Measurements from ENCODE around the gene MLYCD. TPM values are rescaled to one million over a fixed set of nuclear protein-coding genes. Genes with fewer than 3 reads are reported as not detected.

Gene MLYCD
- total and polyA plus RNA-seq, 2 experiments from 2014 or later = 3.2 to 7.2 TPM

GRCh38 chr16:83956336-83957289, 57.7 kb downstream of the MLYCD start:
- ATAC-seq (peak; percentile 84), DNase-seq (ENCODE audit: low spot score) (peak; percentile 91)
- no peaks in the 10 kb centered on the region for H4K20me1 ChIP-seq (replicated peaks; ENCODE audit: insufficient read depth)
- no peaks in the 10 kb centered on the region for H3K27me3 ChIP-seq (ENCODE audit: insufficient read depth)
- no peaks in the 10 kb centered on the region for H3K79me2 ChIP-seq (replicated peaks; ENCODE audit: insufficient read depth)
- no peak for TF ChIP-seq ZNF331 (CRISPR knock-in tag; IDR thresholded peaks at IDR 0.05; ENCODE audit: low read depth)
- TF ChIP-seq CTCF (conservative IDR thresholded peaks at IDR 0.05; ENCODE audit: low read depth in 2 of 2) = peak; percentile 79 to 97
- Mint-ChIP-seq H3K4me1 (peaks cover 9% of the 10 kb centered on the region), H3K9me3 (no peaks in the 10 kb centered on the region; the same call in 2 of the 3 replicates), H3K27me3 (ENCODE audit: insufficient read depth, low read depth, poor library complexity) (no peaks in the 10 kb centered on the region), H3K4me3 (no peak overlapping the region), H3K36me3 (ENCODE audit: low read depth) (no peaks in the 10 kb centered on the region), H3K27ac (no peak overlapping the region)
- no peak overlapping the region for H3K27ac ChIP-seq (ENCODE audit: low read depth)
- H3K4me2 ChIP-seq = no peak overlapping the region
- no peak overlapping the region for H2AFZ ChIP-seq
- H3F3A ChIP-seq (replicated peaks; ENCODE audit: low read depth) = no peaks in the 10 kb centered on the region
- no peaks in the 10 kb centered on the region for H3K9me2 ChIP-seq (ENCODE audit: insufficient read depth)
- H3K36me3 ChIP-seq (ENCODE audit: insufficient read depth) = no peaks in the 10 kb centered on the region
- H3K4me1 ChIP-seq (ENCODE audit: insufficient read depth) = no peaks in the 10 kb centered on the region
- no peak overlapping the region for H3K4me3 ChIP-seq

- DNase-seq (ENCODE audit: low spot score) (no peak), ATAC-seq (no peak)
- no peaks in the 10 kb centered on the region for H3K4me1 ChIP-seq (ENCODE audit: insufficient read depth)
- no peak overlapping the region for H2AFZ ChIP-seq
- H3K27me3 ChIP-seq (ENCODE audit: insufficient read depth) = no peaks in the 10 kb centered on the region
- no peak overlapping the region for H3K27ac ChIP-seq (ENCODE audit: low read depth)
- H4K20me1 ChIP-seq (replicated peaks; ENCODE audit: insufficient read depth) = no peaks in the 10 kb centered on the region
- H3K36me3 ChIP-seq (ENCODE audit: insufficient read depth) = no peaks in the 10 kb centered on the region
- no peaks in the 10 kb centered on the region for H3K36me3 Mint-ChIP-seq (ENCODE audit: low read depth)
- H3K27ac Mint-ChIP-seq = no peak overlapping the region
- H3K79me2 ChIP-seq (replicated peaks; ENCODE audit: insufficient read depth) = no peaks in the 10 kb centered on the region
- H3K4me3 ChIP-seq = no peak overlapping the region
- no peaks in the 10 kb centered on the region for H3K9me3 Mint-ChIP-seq
- H3K4me3 Mint-ChIP-seq = no peak overlapping the region
- H3F3A ChIP-seq (replicated peaks; ENCODE audit: low read depth) = no peaks in the 10 kb centered on the region
- H3K4me1 Mint-ChIP-seq = peaks cover 9% of the 10 kb centered on the region
- H3K4me2 ChIP-seq = no peak overlapping the region
- H3K27me3 Mint-ChIP-seq (ENCODE audit: insufficient read depth, low read depth, poor library complexity) = no peaks in the 10 kb centered on the region
- H3K9me2 ChIP-seq (ENCODE audit: insufficient read depth) = no peaks in the 10 kb centered on the region
- TF ChIP-seq ETS1 (IDR thresholded peaks at IDR 0.05) = no peak
- no peak for TF ChIP-seq EZH2phosphoT487 (IDR thresholded peaks at IDR 0.05; ENCODE audit: unreplicated experiment)
- no peak for TF ChIP-seq CTCF (conservative IDR thresholded peaks at IDR 0.05; ENCODE audit: low read depth in 2 of 2)
- TF ChIP-seq, protein P1, sequence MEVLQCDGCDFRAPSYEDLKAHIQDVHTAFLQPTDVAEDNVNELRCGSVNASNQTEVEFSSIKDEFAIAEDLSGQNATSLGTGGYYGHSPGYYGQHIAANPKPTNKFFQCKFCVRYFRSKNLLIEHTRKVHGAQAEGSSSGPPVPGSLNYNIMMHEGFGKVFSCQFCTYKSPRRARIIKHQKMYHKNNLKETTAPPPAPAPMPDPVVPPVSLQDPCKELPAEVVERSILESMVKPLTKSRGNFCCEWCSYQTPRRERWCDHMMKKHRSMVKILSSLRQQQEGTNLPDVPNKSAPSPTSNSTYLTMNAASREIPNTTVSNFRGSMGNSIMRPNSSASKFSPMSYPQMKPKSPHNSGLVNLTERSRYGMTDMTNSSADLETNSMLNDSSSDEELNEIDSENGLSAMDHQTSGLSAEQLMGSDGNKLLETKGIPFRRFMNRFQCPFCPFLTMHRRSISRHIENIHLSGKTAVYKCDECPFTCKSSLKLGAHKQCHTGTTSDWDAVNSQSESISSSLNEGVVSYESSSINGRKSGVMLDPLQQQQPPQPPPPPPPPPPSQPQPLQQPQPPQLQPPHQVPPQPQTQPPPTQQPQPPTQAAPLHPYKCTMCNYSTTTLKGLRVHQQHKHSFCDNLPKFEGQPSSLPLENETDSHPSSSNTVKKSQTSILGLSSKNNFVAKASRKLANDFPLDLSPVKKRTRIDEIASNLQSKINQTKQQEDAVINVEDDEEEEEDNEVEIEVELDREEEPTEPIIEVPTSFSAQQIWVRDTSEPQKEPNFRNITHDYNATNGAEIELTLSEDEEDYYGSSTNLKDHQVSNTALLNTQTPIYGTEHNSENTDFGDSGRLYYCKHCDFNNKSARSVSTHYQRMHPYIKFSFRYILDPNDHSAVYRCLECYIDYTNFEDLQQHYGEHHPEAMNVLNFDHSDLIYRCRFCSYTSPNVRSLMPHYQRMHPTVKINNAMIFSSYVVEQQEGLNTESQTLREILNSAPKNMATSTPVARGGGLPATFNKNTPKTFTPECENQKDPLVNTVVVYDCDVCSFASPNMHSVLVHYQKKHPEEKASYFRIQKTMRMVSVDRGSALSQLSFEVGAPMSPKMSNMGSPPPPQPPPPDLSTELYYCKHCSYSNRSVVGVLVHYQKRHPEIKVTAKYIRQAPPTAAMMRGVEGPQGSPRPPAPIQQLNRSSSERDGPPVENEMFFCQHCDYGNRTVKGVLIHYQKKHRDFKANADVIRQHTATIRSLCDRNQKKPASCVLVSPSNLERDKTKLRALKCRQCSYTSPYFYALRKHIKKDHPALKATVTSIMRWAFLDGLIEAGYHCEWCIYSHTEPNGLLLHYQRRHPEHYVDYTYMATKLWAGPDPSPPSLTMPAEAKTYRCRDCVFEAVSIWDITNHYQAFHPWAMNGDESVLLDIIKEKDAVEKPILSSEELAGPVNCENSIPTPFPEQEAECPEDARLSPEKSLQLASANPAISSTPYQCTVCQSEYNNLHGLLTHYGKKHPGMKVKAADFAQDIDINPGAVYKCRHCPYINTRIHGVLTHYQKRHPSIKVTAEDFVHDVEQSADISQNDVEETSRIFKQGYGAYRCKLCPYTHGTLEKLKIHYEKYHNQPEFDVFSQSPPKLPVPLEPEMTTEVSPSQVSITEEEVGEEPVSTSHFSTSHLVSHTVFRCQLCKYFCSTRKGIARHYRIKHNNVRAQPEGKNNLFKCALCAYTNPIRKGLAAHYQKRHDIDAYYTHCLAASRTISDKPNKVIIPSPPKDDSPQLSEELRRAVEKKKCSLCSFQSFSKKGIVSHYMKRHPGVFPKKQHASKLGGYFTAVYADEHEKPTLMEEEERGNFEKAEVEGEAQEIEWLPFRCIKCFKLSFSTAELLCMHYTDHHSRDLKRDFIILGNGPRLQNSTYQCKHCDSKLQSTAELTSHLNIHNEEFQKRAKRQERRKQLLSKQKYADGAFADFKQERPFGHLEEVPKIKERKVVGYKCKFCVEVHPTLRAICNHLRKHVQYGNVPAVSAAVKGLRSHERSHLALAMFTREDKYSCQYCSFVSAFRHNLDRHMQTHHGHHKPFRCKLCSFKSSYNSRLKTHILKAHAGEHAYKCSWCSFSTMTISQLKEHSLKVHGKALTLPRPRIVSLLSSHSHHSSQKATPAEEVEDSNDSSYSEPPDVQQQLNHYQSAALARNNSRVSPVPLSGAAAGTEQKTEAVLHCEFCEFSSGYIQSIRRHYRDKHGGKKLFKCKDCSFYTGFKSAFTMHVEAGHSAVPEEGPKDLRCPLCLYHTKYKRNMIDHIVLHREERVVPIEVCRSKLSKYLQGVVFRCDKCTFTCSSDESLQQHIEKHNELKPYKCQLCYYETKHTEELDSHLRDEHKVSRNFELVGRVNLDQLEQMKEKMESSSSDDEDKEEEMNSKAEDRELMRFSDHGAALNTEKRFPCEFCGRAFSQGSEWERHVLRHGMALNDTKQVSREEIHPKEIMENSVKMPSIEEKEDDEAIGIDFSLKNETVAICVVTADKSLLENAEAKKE (CRISPR knock-in tag; IDR thresholded peaks at IDR 0.05) = no peak
- no peak for TF ChIP-seq NANOG (IDR thresholded peaks at IDR 0.05; ENCODE audit: borderline replicate concordance)
- TF ChIP-seq CREB1 (CRISPR knock-in tag; IDR thresholded peaks at IDR 0.05; ENCODE audit: low read depth) = no peak
- no peak for TF ChIP-seq STAT1 (IDR thresholded peaks at IDR 0.05; ENCODE audit: unreplicated experiment)
These were observed 58.5 kb downstream of the MLYCD start for GRCh38 chr16:83957296-83957855.

Measured in GM23338 (cell line).